Eye (tissue), 1 donor: ENCODE results near the gene ZNF644.
"Not testable (repeated sequence)": the region's sequence is repeated elsewhere in the genome, so short reads cannot be mapped to it uniquely, and the experiment has no call there.

ENCODE experiments used
- DNase-seq: peaks from one replicate; pipeline ENCODE4 v3.0.0-alpha.2; 2015

Gene ZNF644

DNA sequence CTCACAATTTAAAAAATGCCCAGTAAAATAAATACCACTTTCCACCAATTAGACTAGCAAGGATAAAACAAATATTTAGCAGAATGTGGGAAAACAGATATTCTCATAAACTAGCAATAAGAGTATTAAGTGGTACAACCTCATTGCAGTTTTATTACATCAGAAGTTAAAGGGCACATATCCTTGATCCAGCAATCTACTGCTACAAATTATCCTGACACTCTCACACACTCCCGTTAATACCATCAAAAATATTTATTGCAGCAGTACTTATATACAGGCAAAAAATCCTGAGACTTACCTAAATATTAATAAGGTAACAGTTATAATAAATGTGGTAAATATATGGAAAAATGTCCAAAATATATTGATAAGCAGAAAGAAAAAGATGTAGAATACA lies 44.3 kb downstream of the ZNF644 start:
- no peak for DNase-seq

DNA sequence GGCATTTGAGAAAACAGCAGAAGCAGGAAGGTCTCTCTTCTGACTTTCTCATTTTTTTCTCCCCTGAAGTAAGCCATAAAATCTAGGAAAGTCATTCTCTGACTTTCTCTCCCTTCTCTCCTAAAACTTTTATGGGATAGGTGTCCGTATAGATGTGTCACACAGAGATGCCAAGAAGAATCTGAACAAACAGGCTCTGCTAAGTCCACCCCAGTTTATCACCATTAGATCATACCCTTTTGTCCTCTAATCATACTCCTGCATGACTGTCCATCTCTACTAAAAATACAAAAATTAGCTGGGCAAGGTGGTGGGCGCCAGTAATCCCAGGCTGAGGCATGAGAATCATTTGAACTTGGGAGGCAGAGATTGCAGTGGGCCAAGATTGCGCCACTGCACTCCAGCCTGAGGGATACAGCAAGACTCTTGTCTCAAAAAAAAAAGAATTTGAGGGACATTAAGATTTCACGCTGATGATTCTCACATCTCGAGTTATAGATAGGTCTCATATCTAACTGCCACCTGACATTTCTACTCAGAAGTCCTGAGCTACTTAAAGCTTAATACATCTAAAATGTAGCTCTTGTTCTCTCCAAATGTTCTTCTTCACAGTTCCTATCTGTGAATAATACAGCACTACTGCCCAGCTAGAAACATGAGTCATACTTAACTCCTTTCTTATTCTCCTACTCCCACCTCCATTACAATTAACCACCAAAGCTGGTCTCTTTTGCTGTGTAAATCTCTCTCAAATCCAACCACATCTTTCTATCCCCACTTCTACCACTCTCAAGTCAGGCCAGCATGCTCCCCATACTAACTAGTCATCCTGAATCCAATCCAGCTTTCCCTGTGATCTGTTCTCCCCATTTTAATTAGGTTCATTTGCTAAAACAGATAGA lies 47.7 kb downstream of the ZNF644 start:
- no peak for DNase-seq

DNA sequence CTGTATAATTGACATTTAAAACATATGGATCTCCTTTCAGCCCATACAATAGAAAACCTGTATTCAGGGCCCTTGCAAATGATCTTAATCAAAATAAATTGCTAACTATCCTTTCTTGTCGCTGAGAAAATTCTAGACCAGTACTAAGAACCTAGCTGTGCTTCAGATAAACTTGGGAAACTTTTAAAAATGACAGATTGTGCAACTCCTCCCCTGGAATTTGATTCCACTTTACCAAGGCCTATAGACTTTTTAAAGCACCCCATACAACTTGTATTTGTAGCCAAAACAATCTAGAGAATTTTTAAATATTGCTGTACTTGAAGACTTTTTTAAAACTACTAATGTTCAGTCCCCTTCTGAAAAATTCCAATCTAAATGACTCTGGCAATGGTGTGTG lies 51.6 kb downstream of the ZNF644 start:
- DNase-seq = no peak

DNA sequence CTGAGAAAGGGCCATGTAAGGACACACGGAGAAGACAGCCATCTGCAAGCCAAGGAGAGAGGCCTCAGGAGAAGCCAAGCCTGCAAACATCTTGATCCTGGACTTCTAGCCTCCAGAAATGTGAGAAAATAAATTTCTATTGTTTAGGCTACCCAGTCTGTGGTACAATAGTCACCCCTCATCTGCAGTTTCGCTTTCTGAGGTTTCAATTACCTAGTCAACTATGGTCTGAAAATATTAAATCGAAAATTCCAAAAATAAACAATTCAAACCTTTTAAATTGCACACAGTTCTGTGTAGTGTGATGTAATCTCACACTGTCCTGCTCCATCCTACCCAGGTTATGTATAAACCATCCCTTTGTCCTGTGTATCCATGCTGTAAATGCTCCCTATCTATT lies 52.6 kb downstream of the ZNF644 start:
- no peak for DNase-seq

DNA sequence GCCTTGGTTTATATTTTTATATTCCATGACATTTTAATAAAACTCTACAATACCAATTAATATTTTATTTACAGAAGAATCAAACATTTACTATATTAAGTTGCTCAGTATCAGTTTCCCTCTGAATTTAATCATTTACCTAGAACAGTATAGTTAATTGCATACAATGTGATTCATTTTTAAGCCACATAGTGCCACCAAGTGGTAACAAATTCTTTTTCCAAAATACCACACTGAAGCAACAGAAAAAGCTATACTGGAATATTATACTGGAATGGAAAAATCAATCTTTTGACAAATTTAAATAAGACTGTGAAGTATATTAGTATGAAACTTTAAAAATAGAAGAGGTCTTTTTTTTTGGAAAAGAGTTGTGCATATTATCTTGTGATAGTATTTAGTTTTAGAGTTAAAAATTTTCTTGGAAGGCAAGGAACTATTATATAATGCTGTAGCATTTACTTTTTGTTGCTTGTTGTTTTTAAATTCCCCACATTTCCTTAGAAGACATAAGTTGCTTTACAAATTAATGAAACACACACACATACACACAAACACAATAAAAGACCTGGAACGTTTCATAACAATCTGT lies 57.3 kb downstream of the ZNF644 start:
- DNase-seq = peak; percentile 59

DNA sequence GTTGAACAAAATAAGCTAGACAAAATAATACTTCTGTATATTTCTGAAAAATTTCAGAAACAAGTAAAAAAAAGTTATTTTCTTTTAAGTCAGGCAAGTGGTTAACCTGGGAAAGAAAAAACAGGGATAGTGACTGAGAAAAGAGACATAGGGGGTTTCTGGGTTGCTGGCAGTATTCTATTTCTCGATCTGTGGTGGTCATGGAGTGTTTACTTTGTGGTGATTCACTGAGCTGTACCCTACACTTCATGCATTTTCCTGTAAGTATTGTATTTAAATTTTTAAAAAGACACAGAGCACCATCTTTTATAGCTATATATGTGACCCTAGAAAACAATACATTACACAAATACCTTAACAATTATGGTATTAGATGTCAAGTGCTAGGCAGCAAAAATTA lies 58.2 kb downstream of the ZNF644 start:
- DNase-seq = no peak

DNA sequence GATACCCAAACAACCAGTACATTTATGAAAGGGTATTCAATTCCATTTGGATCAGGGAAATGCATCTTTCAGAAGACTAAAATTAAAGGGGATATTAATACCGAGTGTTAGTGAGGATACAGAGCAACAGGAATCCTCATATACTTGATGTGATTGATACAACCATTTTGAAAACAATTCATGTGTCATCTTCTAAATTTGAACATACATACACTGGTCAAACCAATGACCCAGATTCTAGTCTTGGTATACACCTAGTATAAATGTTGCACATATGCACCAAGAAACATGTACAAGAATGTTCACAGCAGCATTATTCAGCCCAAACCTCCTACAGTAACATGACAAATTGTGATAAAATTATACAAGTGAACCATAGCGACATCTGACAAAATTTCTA lies 58.6 kb downstream of the ZNF644 start:
- DNase-seq = no peak

DNA sequence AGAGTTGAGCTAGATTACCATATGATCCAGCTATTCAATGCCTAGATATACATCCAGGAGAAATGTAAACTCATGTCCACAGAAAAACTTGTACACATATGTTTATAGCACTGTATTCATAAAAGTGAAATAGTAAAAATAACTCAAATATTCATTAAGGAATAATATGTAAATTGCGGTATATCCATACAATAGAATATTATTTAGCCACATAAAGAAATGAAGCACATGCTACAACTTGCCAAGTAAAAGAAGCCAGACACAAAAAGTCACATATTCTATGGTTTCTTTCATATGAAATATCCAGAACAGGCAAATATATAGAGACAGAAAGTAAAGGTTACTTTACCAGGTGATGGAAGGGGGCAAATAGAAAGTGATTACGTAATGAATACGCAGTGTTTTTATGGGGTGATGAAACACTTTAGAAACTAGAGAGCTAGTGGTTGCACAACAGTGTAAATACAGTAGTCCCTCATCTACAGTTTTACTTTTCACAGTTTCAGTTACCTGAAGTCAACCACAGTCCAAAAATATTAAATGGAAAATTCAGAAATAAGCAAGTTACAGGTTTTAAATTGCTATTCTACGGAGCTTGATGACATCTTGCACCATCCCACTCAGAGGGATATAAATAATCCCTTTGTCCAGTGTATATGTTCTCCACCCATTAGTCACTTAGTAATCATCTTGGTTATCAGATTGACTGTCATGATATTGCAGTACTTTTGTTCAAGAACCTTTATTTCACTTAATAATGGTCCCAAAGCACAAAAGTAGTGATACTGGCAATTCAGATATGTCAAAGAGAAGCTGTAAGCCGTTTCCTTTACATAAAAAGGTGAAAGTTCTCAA lies 62.3 kb downstream of the ZNF644 start:
- no peak for DNase-seq

DNA sequence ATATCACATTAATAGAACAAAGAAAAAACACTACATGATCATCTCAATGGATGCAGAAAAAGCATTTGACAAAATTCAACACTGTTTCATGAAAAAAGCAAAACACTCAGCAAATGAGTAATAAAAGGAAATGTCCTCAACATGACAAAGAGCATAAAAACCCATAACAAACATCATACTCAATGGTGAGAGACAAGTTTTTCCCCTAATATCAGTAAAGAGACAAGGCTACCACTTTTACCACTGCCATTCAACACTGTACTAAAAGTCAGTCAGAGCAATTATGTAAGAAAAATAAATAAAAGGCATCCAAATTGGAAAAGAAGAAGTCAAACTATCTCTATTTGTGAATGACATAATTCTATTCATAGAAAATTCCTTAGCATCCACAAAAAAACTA lies 64.3 kb downstream of the ZNF644 start:
- no peak for DNase-seq

DNA sequence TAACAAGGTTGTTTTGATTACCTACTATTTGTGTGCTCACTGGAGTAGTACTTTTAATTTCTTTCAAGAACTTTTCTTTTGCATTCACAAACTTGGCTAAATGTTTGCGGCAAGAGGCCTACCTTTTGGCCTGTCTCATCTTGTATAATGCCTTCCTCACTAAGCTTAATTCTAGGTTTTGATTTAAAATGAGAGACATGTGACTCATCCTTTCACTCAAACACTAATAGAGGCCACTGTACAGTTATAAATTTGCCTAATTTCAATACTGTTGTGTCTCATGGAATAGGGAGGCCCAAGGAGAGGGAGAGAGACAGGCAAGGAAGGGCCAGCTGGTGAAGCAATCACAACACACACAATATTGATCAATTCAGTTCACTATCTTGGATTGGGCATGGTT lies 66.1 kb downstream of the ZNF644 start:
- no peak for DNase-seq

DNA sequence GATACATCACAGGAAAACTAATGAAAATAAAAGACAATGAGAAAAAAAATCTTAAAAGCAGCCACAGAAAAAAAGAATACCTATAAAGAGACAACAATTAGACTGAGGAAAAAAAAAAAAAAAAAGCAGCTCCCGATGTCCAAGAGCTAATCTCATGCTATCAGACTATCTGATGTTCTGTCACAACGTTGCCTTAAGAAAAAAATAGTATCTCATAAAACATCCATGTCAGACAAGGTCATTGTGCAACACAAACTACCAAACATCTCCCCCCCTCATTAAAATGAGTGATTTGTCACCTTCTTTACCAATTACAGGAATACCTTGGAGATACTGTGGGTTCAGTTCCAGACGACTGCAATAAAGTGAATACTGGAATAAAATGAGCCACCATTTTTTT lies 68.9 kb downstream of the ZNF644 start:
- no peak for DNase-seq

DNA sequence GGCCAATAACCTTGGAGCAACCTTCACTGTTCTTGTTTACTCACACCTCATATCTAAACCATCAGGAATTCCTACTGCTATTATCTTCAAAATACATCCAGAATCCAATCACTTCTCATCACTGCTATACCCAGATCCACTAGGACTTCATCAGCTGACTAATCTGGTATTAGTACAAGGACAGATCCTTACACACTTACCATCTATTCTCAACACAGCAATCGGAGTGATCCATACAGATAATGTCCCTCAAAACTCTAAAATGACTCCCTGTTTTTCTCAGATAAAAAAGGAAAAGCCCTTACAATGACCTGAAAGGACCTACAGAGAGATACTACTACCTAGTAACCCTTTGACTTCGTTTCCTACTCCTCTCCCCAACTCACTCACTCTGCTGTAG lies 70.8 kb downstream of the ZNF644 start:
- no peak for DNase-seq

DNA sequence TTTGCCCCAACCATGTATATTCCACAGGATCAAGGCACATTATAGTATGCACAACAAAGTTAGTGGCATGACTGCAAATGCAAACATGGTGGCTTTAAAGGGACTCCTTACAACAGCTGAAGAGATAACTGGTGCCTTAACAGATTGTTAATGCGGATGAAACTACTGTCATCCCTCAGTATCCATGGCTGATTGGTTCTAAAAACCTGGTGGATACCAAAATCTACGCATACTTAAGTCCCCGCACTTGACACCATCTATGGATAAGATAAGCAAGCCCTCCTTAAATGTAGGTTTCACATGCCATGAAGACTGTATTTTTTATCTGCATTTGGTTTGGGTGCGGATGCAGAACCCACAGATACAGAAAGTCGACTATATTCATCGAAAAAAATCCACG lies 73.5 kb downstream of the ZNF644 start:
- no peak for DNase-seq

DNA sequence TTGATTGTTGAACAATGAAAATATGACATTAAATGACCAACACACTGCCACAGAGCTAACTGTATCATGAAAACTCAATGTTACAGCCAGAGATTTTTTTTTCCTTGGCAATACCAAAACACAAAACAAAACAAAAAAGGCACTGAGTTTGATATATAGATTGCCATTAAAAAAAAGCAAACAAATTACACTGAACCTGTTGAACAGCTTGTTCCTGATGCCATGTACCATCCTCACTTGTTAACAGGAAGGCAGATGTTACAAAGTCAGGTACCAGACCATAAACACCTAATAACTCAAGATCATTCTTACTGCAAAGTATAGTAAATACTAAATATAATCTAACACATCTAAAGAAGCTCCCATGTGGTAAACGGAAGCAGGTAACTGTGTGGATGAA lies 75.2 kb downstream of the ZNF644 start:
- no peak for DNase-seq

DNA sequence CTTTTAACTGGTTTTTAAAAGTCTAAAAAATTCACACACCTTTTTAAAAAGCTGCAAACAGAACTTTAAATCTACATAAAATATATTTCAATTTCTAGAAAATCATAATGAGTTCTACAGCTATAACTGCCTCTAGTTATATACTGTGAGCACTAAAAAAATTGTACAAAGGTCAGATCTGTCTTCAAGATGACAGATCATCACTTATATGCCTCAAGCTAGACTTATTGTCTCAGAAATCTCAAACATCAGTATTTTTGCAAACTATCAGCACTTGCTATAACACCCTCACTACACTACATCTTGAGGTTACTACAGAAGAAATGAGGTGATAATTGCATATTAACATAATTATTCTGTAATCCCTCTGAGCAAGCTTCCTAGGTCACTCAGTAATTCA lies 76.5 kb downstream of the ZNF644 start:
- DNase-seq = no peak

DNA sequence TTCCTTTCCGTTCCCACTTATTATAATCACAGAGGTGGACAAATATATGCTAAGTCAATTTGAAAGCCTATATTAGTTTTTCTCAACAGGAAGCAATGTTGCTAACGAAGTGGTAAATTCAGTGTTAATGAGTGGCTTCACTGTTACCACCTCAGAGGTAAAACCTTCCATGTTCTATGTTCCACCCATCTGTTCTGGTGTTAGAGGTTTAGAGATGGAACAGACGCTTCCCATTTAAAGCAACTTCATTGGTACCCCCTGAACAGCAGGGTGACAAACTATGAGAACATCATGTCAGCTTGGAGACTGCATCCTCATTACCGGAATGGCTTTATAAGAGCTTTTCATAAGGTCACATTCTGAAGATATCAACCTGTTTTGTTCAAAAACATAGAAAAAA lies 77.9 kb downstream of the ZNF644 start:
- DNase-seq = no peak

DNA sequence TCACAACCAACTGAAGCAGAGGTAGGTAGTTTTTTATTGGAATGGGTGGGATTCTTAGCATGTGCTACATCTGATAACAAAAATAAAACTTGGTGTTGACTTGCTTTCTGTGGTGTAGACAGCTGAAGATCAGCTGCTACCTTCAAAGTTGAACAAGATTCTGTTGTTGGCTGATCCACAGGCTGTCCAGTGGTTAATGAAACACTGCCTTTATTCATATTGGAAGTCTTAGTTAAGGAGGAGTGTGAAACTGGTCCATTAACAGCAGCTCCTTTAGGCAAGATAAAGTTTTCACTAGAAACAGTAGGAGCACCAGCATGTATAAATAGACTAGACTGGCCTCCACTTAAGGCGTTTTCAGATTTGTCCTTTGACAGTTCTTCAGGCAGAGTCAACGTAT lies 81.1 kb downstream of the ZNF644 start:
- no peak for DNase-seq

DNA sequence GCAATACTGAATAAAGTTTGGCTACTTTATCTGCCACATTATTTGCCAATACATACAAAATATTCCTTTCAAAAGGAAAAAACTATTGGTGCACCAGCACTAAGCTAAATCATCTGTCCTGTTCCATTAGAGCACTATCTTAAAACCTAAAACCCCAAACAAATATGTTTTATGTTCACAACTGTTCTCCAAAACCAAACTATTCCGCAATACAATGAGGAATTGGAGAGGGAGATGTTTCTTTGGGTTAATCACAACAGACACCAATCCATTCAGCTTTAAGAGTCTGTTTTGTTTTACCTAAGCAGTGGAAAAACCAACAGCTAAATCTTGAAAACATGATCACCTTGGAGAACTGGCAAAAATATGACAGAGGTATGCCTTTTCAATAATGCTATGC lies 85.1 kb downstream of the ZNF644 start:
- no peak for DNase-seq

DNA sequence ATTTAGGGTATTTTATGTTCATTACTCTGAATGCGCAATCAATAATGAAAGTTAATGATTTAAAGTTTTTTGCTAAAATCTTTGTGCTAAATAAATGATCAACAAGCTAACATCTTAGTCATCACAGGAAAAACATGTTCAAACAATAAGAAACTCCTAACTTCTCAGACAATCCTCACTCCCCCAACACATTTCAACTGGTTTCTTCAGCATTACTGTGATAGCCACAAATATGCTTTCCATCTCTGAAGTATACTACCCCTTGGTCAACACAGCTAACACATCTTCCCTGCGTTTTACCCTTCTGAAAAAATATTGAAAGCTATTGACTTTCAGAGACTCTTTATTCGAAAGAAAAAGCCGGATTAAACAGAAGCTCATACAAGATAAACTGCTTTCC lies 85.8 kb downstream of the ZNF644 start:
- no peak for DNase-seq

DNA sequence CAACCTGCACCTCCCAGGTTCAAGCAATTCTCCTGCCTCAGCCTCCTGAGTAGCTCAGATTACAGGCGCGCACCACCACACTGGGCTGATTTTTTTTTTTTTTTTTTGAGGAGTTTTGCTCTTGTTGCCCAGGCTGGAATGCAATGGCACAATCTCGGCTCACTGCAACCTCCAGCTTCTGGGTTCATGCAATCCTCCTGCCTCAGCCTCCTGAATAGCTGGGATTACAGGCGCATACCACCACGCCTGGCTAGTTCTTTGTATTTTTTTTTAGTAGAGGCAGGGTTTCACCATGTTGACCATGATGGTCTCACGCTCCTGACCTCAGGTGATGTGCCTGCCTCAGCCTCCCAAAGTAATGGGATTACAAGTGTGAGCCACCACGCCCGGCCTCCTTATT lies 93.6 kb downstream of the ZNF644 start:
- not testable (repeated sequence) for DNase-seq

DNA sequence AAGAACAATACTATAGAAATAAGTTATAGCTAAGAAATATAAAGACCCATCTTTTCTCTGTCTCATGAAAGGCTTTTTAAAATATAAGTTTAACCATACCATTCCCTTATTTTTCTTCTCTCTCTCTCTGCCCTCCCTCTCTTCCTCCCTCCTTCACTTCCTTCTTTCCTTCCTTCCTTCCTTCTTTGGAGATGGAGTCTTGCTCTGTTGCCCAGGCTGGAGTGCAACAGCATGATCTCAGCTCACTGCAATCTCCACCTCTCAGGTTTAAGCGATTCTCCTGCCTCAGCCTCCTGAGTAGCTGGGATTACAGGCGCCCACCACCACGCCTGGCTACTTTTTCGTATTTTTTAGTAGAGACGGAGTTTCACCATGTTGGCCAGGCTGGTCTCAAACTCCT lies 94.2 kb downstream of the ZNF644 start:
- DNase-seq = not testable (repeated sequence)

DNA sequence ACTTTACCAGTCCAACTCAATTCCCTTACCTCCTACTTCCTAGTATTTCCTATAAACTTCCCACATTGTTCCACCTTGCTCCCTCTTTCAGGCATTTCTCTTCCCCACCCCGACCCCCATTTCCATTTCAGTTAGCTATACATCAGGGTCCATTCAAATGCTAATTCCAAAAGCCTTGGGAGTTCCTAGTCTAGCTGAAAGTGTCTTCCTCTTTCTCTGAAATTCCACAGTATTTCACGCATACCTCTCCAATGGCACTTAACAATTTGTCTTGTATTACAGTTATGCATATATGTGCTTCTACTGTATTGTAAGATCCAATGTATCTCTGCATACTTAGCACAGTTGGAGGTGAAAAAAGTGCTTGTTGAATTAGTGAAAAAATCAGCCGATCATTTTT lies 94.9 kb downstream of the ZNF644 start:
- DNase-seq = no peak

DNA sequence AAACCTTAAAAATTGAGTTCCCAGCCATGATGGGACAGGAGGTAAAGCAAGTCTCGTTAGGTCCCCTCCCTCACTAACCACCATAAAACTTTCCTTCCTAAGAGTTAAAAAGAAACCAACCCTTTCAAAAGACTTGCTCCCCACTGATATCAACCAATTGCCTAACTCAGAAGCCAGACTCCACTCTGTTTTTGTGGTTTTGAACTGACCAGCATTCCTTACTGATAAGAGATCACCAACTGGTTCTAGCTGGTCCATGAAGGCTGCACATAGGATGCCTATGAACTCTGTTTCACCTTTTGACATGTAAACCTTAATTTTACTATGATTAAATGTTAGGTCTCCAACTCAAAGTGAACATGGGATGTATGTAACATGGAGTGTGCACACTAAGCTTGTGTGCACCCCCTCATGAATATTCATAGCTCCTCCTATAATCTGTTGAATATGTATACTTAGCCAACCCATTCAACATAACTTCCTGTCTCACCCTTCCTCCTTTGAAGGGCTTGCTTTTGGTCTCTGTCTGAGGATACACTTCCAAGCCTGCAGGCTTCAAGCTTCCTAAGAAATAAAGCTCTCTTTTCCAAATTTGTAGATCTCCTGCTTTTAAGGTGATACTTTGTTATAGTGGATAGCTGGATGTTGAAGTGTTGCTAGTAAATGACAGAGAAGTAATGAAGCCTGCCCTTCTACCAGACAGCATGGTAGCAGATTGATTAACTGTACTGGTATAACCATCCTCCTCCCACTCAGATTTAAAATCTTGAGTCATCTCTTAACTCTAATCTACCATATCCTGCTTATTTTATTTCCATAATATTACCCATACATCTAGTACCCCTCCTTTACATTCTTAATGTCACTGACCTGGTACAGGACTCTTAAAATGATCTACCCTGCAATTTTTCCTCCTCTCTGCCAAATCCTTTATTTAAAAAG lies 95.6 kb downstream of the ZNF644 start:
- DNase-seq = no peak
